ENCODE results near the gene RBM47. TPM values are rescaled to one million over a fixed set of nuclear protein-coding genes. Genes with fewer than 3 reads are reported as not detected.

RBM47 gene
- total and polyA plus RNA-seq, 3 donors from 2014 or later = 17.8 to 95.1 (median 51.7) TPM

- WGBS, 2 donors = 84 to 85% methylated on average over 2 of the region's 2 CpGs
Observed at GRCh38 chr4:40612831-40613230, 16.8 kb downstream of the RBM47 start.

GRCh38 chr4:40612283-40612682, 17.4 kb downstream of the RBM47 start:
- Histone ChIP-seq H3K27me3 (no peaks in the 10 kb centered on the region), H3K27ac (no peak overlapping the region), H3K36me3 (ENCODE audit: low read depth, missing control alignments) (no peaks in the 10 kb centered on the region), H3K4me3 (no peak overlapping the region), H3K9me3 (no peaks in the 10 kb centered on the region), H3K4me1 (no peaks in the 10 kb centered on the region)
- no peak for DNase-seq
- 69 to 72% methylated on average over 4 of the region's 4 CpGs for WGBS, 2 donors
- intact Hi-C loops (cut with DNase I; ENCODE audit: low total_unique reads) = no loop called here
- TF ChIP-seq CTCF (IDR thresholded peaks at IDR 0.05) (no peak), POLR2A (IDR thresholded peaks at IDR 0.05) (no peak)

More at GRCh38 chr4:40612831-40613230, 16.8 kb downstream of the RBM47 start:
- DNase-seq = no peak
- Histone ChIP-seq H3K27ac (no peak overlapping the region), H3K4me1 (no peaks in the 10 kb centered on the region), H3K27me3 (no peaks in the 10 kb centered on the region), H3K36me3 (ENCODE audit: low read depth, missing control alignments) (no peaks in the 10 kb centered on the region), H3K4me3 (no peak overlapping the region), H3K9me3 (no peaks in the 10 kb centered on the region)
- TF ChIP-seq POLR2A (IDR thresholded peaks at IDR 0.05) (no peak), CTCF (IDR thresholded peaks at IDR 0.05) (no peak)
- intact Hi-C loops (cut with DNase I; ENCODE audit: low total_unique reads) = no loop called here

GRCh38 chr4:40608628-40609027, 21.0 kb downstream of the RBM47 start:
- intact Hi-C loops (cut with DNase I; ENCODE audit: low total_unique reads) = no loop called here
- TF ChIP-seq POLR2A (IDR thresholded peaks at IDR 0.05) = no peak
- TF ChIP-seq CTCF (IDR thresholded peaks at IDR 0.05) = no peak
- 90 to 94% methylated on average over 2 of the region's 2 CpGs for WGBS, 2 donors
- no peak for DNase-seq
- Histone ChIP-seq H3K4me1 (no peaks in the 10 kb centered on the region), H3K36me3 (ENCODE audit: low read depth, missing control alignments) (no peaks in the 10 kb centered on the region), H3K9me3 (no peaks in the 10 kb centered on the region), H3K27ac (no peak overlapping the region), H3K27me3 (no peaks in the 10 kb centered on the region), H3K4me3 (no peak overlapping the region)

- DNase-seq = no peak
- Histone ChIP-seq H3K27ac (no peak overlapping the region), H3K9me3 (no peaks in the 10 kb centered on the region), H3K27me3 (no peaks in the 10 kb centered on the region), H3K36me3 (ENCODE audit: low read depth, missing control alignments) (no peaks in the 10 kb centered on the region), H3K4me1 (no peaks in the 10 kb centered on the region), H3K4me3 (no peak overlapping the region)
- 94 to 95% methylated on average over 3 of the region's 3 CpGs for WGBS, 2 donors
- intact Hi-C loops (cut with DNase I; ENCODE audit: low total_unique reads) = no loop called here
- TF ChIP-seq CTCF (IDR thresholded peaks at IDR 0.05) = no peak
- no peak for TF ChIP-seq POLR2A (IDR thresholded peaks at IDR 0.05)
Observed at GRCh38 chr4:40607221-40607620, 22.4 kb downstream of the RBM47 start.

- 64 to 65% methylated on average over 6 of the region's 6 CpGs for WGBS, 2 donors
- H3K4me3 ChIP-seq = no peak overlapping the region
- TF ChIP-seq CTCF (IDR thresholded peaks at IDR 0.05) = no peak
- no peak for TF ChIP-seq POLR2A (IDR thresholded peaks at IDR 0.05)
- peaks cover under 1% of the 10 kb centered on the region for H3K4me1 ChIP-seq
- DNase-seq = no peak
- intact Hi-C loops (cut with DNase I; ENCODE audit: low total_unique reads) = no loop called here
- no peaks in the 10 kb centered on the region for H3K9me3 ChIP-seq
- H3K27me3 ChIP-seq = no peaks in the 10 kb centered on the region
- H3K36me3 ChIP-seq (ENCODE audit: low read depth, missing control alignments) = no peaks in the 10 kb centered on the region
- H3K27ac ChIP-seq = no peak overlapping the region
Observed at GRCh38 chr4:40606239-40606767, 23.4 kb downstream of the RBM47 start.
